HTR-8/SVneo (cell line): ENCODE measurements around the gene CHCHD10.
"Not testable (repeated sequence)": the region's sequence is repeated elsewhere in the genome, so short reads cannot be mapped to it uniquely, and the experiment has no call there.

ENCODE experiments used
- DNase-seq: peaks from one replicate; pipeline ENCODE4 v3.0.0; 2011; ENCODE audit warnings: low spot score, mixed read lengths; ENCODE audit not compliant: insufficient read length
- FAIRE-seq: peaks from 2 replicates; lab custom pipeline; 2011; peaks lifted over from hg19 to GRCh38; lab: Jason Lieb, UNC

CHCHD10 gene

GRCh38 chr22:23752750-23753149 is 15.0 kb downstream of the CHCHD10 start:
- FAIRE-seq, result no peak
- no peak for DNase-seq

DNA sequence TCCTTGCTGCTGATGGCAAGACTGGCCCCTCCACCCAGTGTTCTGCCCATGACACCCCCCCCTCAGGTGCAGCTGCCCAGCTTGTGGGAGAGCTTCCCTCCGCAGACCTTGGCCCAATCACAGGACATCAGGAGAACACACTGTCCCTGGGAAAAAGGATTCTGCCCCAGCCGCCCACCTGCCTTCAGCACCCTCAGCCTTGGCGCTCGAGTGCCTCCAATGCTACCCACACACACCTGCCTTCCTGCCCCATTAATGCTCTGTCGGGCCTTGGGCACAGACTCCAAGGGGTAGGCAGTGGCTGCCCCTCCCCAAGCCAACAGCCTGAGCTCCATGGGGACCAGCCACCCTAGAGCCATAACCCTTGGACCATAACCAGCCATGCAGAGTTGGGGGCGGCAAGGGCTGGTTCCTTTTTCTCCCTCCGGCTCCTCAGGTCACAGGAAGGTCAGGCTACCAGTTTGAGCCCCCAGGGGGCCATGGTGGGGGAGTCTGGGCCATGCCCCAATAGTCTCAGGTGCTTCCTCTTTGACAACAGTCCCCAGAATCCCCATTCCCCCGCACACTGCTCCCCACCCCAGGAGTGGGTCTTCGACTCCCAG is 15.6 kb downstream of the CHCHD10 start:
- no peak for FAIRE-seq
- no peak for DNase-seq

DNA sequence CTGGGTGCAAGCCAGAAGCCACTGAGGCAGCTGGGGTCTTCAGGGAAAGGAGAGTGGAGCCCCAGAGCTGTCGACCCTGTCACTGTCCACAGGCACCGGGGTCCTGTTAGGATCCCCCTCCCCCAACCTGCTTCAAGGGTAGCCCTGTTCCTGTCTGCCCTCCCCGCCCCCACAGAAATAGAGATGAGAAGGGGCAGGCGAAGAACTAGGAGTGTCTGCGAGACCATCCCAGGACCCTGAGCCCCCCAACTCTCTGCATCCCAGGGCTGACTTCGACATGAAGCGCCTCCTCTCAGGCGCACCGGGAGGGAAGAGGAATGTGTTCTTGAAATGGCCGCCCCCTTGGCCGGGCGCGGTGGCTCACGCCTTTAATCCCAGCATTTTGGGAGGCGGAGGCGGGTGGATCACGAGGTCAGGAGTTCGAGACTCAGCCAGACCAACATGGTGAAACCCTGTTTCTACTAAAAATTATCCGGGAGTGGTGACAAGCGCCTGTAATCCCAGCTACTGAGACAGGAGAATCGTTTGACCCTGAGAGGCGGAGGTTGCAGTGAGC is 16.3 kb downstream of the CHCHD10 start:
- DNase-seq (no peak), FAIRE-seq (no peak)

GRCh38 chr22:23750714-23751440 is 16.9 kb downstream of the CHCHD10 start, which contains the start of gene ZNF70:
Gene ZNF70 (minus strand): TSS chr22:23751112. CDS start chr22:23745140, 5,972 bp downstream.
- peak; percentile 70 for DNase-seq
- FAIRE-seq, result no peak

GRCh38 chr22:23750367-23750713 is 17.4 kb downstream of the CHCHD10 start:
- FAIRE-seq, result no peak

GRCh38 chr22:23749841-23750301 is 17.9 kb downstream of the CHCHD10 start:
- no peak for DNase-seq
- no peak for FAIRE-seq

More at GRCh38 chr22:23750367-23750713, 17.4 kb downstream of the CHCHD10 start:
- DNase-seq, result no peak

GRCh38 chr22:23745791-23746190 is 22.0 kb downstream of the CHCHD10 start:
- DNase-seq (no peak), FAIRE-seq (no peak)

- no peak for FAIRE-seq
Observed at GRCh38 chr22:23744485-23744884, 23.3 kb downstream of the CHCHD10 start.

GRCh38 chr22:23744001-23744400 is 23.8 kb downstream of the CHCHD10 start:
- FAIRE-seq (no peak), DNase-seq (no peak)

More at GRCh38 chr22:23744485-23744884, 23.3 kb downstream of the CHCHD10 start:
- DNase-seq, result no peak

- no peak for FAIRE-seq
- DNase-seq, result no peak
Observed at GRCh38 chr22:23743303-23743705, 24.5 kb downstream of the CHCHD10 start.

- DNase-seq (no peak), FAIRE-seq (no peak)
Observed at GRCh38 chr22:23742505-23743264, 25.1 kb downstream of the CHCHD10 start.

DNA sequence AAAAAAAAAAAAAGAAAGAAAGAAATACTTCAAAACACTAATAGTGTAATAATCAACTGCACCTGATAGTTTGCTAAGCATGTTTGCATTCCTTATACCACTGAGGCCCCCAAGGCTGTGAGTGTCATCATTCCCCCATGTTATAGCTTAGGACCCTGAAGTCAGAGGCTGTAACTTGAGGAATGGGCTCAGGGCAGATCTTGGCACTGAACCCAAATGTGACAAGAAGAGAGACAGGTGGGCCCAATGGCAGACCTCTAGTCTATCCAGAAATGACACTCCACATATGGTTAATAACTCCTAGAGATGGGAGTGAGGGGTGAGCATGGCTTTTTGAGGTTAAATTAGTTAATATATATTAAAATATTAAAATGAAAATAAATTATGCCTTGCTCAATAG is 30.1 kb downstream of the CHCHD10 start:
- FAIRE-seq (no peak), DNase-seq (no peak)

DNA sequence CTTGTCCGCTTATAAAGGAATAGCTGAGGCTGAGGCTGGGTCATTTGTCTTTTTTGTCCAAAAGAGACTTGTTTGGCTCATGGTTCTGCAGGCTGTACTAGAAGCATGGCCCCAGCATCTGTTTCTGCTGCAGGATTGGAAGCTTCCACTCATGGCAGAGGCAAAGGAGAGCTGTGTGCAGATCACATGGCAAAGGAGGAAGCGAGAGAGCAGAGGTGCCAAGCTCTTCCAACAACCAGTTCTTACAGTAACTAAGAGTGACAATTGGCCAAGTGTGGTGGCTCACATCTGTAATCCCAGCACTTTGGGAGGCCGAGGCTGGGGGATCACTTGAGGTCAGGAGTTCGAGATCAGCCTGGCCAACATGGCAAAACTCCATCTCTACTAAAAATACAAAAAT is 39.7 kb downstream of the CHCHD10 start:
- not testable (repeated sequence) for DNase-seq, FAIRE-seq

DNA sequence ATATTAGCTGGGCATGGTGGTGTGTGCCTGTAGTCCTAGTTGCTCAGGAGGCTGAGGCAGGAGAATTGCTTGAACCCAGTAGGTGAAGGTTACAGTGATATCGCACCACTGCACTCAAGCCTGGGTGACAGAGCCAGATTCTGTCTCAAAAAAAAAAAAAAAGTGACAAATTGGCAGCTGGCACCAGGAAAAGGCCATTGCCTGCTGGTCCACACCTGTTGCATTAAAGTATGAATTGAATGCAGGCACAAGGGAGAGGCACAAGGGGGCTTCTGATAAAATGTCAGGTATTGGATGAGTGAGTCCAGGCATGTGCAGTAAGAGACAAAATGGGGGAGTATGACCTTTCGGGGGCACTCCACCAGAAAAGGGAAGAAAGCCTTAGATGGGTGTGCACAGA is 45.0 kb downstream of the CHCHD10 start:
- FAIRE-seq, result no peak
- no peak for DNase-seq

- no peak for FAIRE-seq
- no peak for DNase-seq
Observed at GRCh38 chr22:23722160-23722559, 45.6 kb downstream of the CHCHD10 start.

DNA sequence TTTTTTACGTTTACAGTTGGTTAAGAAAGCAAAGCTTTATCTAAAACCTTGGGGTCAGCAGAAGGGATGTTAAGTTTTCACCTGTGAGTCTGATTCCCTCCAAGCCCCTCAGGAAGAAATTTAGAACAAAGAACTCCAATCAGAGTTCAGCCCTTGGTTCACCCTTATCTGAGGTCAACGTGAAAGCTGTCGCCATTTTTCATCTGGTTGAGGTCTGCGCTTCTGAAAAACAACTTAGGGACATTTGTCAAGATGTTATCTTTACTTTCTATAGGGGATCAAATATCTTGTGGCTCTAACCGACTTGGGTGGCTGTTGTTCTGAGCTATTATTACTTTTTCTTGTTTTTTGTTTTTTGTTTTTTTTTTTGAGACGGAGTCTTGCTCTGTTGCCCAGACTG is 46.9 kb downstream of the CHCHD10 start:
- FAIRE-seq, result no peak
- DNase-seq, result no peak

- FAIRE-seq, result no peak
- no peak for DNase-seq
Observed at GRCh38 chr22:23718371-23719165, 49.2 kb downstream of the CHCHD10 start.

DNA sequence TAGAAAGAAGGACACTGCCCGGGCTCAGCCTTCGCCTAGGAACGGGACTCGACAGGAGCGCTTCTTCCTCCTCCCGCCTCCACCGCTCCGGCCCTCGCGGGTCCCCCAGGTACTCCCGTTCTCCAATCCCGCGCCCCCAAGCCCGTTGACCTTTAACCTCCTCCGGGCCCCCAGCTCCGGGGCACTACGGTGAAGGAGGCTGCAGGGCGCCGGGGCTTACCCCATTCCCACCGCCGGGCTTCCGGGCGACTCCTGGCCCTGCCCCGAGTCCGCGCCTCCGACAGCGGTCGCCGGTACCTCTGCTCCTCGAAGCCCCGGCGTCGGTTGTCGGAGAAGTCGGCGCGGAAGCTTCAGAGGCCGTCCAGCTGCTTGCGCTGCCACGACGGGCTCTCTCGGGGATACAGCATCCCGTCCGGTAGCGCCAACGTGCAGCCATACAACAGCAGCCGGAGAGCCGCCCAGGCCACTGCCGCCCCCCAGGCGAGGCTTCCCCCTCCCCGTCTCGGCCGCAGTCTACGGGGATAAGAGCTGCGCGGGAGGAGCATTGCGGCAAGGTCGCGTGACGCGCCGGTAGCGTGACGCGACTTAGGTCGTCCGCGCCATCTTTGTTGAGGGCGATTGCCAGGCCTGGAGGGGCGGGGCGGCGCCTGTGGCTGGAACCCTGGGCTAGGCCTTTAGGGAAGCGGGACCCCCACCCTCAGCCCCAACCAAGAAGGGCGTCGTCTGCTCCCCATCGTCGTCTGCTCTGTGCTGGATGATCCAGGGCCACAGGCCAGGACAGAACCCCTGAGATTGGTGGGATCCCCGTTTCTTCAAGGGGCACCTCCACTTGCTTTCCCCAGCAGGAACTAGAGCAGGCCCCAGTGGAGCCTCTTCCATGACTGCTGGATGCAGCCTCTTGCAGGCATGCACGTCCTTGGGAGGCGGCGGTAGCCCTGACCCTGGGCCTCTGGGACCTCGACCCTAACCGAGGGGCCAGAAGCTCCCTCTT is 50.7 kb downstream of the CHCHD10 start:
- FAIRE-seq (peak; percentile 92), DNase-seq (peak; percentile 79)
